HL-60 (cell line): ENCODE data around the gene HOXC5.

Source experiments
- CTCF ChIP-seq: IDR thresholded peaks from one replicate; pipeline ENCODE4 v1.5.1; 2011; ENCODE audit warnings: low read length, control low read depth, inconsistent platforms; ENCODE audit not compliant: insufficient read depth
- POLR2AphosphoS5 ChIP-seq: IDR thresholded peaks from 2 replicates; pipeline ENCODE4 v1.6.1; 2012; ENCODE audit warnings: low read depth

GRCh38 chr12:54037360-54038283 lies 4.8 kb downstream of the HOXC5 start:
- TF ChIP-seq CTCF = no peak
- TF ChIP-seq POLR2AphosphoS5 = no peak
